Type B pancreatic cell (in vitro differentiated cells): ENCODE results near the gene TBL1X. TPM values are rescaled to one million over a fixed set of nuclear protein-coding genes. Genes with fewer than 3 reads are reported as not detected.

Experiments used
- DNase-seq: peaks from one replicate; pipeline ENCODE4 v3.0.0; 2021; ENCODE audit warnings: mixed read lengths; ENCODE audit not compliant: unreplicated experiment; ENCODE audit errors: extremely low spot score
- H3K27ac Mint-ChIP-seq: 2 replicates; pipeline ENCODE4 v1.8.0; 2021; ENCODE audit warnings: mild to moderate bottlenecking, mixed read lengths
- H3K27me3 Mint-ChIP-seq: 2 replicates; pipeline ENCODE4 v1.8.0; 2021; ENCODE audit warnings: mixed read lengths
- H3K36me3 Mint-ChIP-seq: 2 replicates; pipeline ENCODE4 v1.8.0; 2021; ENCODE audit warnings: mixed read lengths
- H3K4me1 Mint-ChIP-seq: one replicate; pipeline ENCODE4 v1.8.0; 2021; ENCODE audit warnings: mixed read lengths; ENCODE audit not compliant: unreplicated experiment
- H3K4me3 Mint-ChIP-seq: 2 replicates; pipeline ENCODE4 v1.8.0; 2021; ENCODE audit warnings: mild to moderate bottlenecking, mixed read lengths
- H3K9me3 Mint-ChIP-seq: 2 replicates; pipeline ENCODE4 v1.8.0; 2021; ENCODE audit warnings: mixed read lengths
- total RNA-seq: library from RNA; stranded (reverse); gene quantifications from 2 replicates; pipeline ENCODE4 v1.2.1, GENCODE V29; 2021; ENCODE audit warnings: low replicate concordance
- TF ChIP-seq, protein P1 (sequence below): fragments of 200-600 bp; sonication (generic); conservative IDR thresholded peaks from 2 replicates; pipeline ENCODE4 v1.5.0; 2021; ENCODE audit warnings: antibody characterized with exemption, mild to moderate bottlenecking

The TBL1X gene
- total RNA-seq, 1 donor from 2014 or later, result 41.3 TPM

DNA sequence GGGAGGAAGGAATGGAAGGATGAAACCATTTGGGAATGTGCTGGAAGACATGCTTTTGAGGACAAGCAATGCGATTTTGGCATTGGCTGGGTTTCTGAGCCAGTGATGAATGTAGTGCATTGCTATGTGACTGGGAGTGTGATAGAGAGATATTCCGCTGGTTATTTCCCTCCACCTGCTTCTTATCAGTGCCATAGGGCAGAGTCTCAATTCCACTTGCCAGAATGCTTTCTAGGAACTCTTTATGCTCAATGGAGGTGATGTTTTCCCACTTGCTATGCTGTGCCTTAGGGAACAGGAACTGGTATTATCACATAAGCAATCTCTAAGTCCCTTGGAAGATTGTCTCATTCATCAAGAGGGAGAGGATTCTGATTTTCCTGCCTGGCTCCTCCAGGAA, 28.0 kb downstream of the TBL1X start:
- Mint-ChIP-seq H3K4me1 (peaks cover under 1% of the 10 kb centered on the region), H3K36me3 (peaks cover 9% of the 10 kb centered on the region), H3K9me3 (peaks cover 5% of the 10 kb centered on the region), H3K4me3 (no peak overlapping the region), H3K27ac (no peak overlapping the region), H3K27me3 (no peaks in the 10 kb centered on the region)
- TF ChIP-seq, protein P1, sequence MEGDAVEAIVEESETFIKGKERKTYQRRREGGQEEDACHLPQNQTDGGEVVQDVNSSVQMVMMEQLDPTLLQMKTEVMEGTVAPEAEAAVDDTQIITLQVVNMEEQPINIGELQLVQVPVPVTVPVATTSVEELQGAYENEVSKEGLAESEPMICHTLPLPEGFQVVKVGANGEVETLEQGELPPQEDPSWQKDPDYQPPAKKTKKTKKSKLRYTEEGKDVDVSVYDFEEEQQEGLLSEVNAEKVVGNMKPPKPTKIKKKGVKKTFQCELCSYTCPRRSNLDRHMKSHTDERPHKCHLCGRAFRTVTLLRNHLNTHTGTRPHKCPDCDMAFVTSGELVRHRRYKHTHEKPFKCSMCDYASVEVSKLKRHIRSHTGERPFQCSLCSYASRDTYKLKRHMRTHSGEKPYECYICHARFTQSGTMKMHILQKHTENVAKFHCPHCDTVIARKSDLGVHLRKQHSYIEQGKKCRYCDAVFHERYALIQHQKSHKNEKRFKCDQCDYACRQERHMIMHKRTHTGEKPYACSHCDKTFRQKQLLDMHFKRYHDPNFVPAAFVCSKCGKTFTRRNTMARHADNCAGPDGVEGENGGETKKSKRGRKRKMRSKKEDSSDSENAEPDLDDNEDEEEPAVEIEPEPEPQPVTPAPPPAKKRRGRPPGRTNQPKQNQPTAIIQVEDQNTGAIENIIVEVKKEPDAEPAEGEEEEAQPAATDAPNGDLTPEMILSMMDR, result no peak
- no peak for DNase-seq

DNA sequence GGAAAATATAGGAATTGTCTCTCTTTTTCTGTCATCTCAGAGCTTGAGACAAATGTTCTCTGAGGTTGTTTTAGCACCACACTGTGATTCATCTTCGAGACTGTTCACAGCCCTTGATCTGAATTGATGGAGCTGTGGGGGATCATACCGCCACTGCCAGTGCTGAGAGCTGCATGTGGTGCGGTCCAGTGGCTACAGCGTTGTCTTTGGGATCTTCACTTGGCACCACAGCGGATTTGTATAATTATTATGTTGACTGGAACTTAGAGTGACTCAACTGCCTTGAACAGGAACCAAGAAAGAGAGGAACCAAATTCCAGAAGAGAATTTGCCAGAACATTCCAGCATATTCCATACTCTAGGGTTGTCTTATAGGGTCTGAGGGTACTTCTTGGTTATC, 29.1 kb downstream of the TBL1X start:
- no peaks in the 10 kb centered on the region for H3K27me3 Mint-ChIP-seq
- H3K36me3 Mint-ChIP-seq, result peaks cover 9% of the 10 kb centered on the region
- no peak overlapping the region for H3K4me3 Mint-ChIP-seq
- peaks cover 5% of the 10 kb centered on the region for H3K9me3 Mint-ChIP-seq
- TF ChIP-seq, protein P1, result no peak
- H3K27ac Mint-ChIP-seq, result no peak overlapping the region
- peaks cover 3% of the 10 kb centered on the region for H3K4me1 Mint-ChIP-seq
- no peak for DNase-seq

DNA sequence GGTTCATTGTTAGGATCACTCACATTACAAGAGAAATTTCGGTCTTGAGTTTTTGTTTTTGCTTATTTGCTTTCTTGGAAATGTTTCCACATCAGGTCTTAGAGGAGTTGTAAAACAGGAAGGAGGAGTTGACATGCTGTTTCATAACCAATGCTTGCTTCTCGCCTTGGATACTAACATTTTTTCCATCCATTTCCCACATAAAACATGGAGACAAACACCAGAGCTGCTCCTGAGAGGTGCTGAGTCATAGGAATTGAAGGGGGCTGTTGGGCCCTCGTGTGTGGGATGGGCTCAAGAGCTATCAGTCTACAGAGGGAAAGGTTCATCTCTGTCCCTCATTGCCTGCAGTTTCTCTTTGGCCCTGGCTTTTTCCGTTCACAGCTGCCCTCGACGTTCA, 29.9 kb downstream of the TBL1X start:
- Mint-ChIP-seq H3K4me1 (peaks cover 3% of the 10 kb centered on the region), H3K4me3 (no peak overlapping the region), H3K27me3 (no peaks in the 10 kb centered on the region), H3K36me3 (peaks cover 14% of the 10 kb centered on the region), H3K9me3 (peaks cover 10% of the 10 kb centered on the region), H3K27ac (no peak overlapping the region)
- no peak for DNase-seq
- TF ChIP-seq, protein P1, result no peak

DNA sequence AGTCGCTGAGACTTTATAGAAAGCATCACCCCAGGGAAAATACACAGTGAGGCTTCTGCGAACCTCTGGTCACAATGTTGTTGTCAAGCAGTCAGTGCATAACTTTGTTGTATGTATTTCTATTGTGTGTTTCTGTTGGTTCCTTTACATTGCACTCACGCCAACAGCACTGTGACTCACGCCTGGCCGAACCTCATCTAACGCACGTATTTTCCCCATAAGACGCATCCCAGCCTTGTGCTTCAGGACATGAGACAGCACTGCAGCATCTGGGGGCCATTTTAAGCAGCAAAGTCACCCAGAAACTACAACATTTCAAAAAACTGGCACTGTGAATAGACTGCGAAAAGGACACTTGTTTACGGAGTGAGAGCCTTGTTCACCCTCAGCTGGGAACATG, 30.6 kb downstream of the TBL1X start:
- TF ChIP-seq, protein P1, result no peak
- no peak for DNase-seq
- peaks cover 3% of the 10 kb centered on the region for H3K4me1 Mint-ChIP-seq
- no peak overlapping the region for H3K4me3 Mint-ChIP-seq
- no peaks in the 10 kb centered on the region for H3K27me3 Mint-ChIP-seq
- peaks cover 10% of the 10 kb centered on the region for H3K9me3 Mint-ChIP-seq
- H3K36me3 Mint-ChIP-seq, result peaks cover 14% of the 10 kb centered on the region
- H3K27ac Mint-ChIP-seq, result no peak overlapping the region

DNA sequence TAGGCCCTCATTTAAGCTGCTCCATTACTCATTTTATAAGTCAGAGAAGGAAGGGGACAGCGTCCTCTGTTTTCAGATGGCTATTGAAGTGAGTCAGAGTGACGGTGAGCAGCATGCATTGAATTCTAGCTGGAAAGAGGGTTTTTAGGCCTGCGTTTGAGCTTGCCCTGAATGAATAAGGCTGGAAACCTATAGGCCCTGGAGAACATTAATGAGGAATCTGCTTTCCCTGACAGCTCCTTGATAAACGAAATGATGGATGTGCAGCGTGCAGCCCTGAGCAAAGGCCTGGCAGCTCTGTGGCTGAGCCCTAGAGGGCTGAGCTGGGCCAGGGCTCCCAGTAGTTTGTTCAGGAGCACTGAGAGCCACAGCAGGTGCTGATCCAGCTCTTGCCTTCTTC, 33.4 kb downstream of the TBL1X start:
- Mint-ChIP-seq H3K27ac (no peak overlapping the region), H3K36me3 (peaks cover 28% of the 10 kb centered on the region), H3K4me1 (peaks cover 3% of the 10 kb centered on the region), H3K27me3 (no peaks in the 10 kb centered on the region), H3K4me3 (peak overlapping the region; percentile 26), H3K9me3 (peaks cover 10% of the 10 kb centered on the region)
- no peak for DNase-seq
- TF ChIP-seq, protein P1, result no peak

DNA sequence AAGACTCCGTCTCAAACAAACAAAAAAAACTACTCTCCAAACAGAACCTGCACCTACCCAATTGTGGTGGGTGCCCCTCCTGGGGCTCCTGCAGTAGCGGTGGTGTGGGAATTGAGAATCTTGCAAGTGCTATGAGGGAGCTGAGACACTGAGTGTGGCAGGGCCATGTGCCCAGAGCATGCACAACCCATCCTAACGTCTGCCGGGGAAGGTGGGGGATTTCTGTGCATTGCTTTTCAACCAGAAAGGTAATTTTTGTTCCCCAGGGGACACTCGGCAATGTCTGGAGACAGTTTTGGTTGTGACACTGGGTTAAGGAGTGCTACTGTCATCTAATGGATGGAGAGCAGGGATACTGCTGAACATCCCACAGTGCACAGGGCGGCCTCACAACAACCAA, 35.7 kb downstream of the TBL1X start:
- H3K4me3 Mint-ChIP-seq, result no peak overlapping the region
- H3K27ac Mint-ChIP-seq, result no peak overlapping the region
- peaks cover 14% of the 10 kb centered on the region for H3K9me3 Mint-ChIP-seq

More for the DNA sequence above, 35.7 kb downstream of the TBL1X start:
- no peak for DNase-seq
- Mint-ChIP-seq H3K36me3 (peaks cover 37% of the 10 kb centered on the region), H3K27me3 (no peaks in the 10 kb centered on the region), H3K4me1 (peaks cover 3% of the 10 kb centered on the region)
- TF ChIP-seq, protein P1, result no peak
